Mucosa of rectum (tissue), 2 donors: ENCODE measurements around the gene FEV.

Experiments used
- H3K27ac ChIP-seq, 2 donors: one replicate each; pipeline ENCODE4 v1.7.0; 2013; ENCODE audit warnings: inconsistent platforms in 2 of 2, low read depth in 2 of 2, low read length in 2 of 2
- H3K27me3 ChIP-seq, 2 donors: one replicate each; pipeline ENCODE4 v1.7.0; 2013; ENCODE audit warnings: low read length in 2 of 2; ENCODE audit not compliant: control insufficient read depth in 2 of 2, insufficient read depth in 2 of 2
- H3K36me3 ChIP-seq, 2 donors: one replicate each; pipeline ENCODE4 v1.7.0; 2013; ENCODE audit warnings: low read length in 2 of 2; ENCODE audit not compliant: control insufficient read depth in 2 of 2, insufficient read depth in 2 of 2
- H3K4me1 ChIP-seq, 2 donors: one replicate each; pipeline ENCODE4 v1.7.0; 2013; ENCODE audit warnings: low read length in 2 of 2, mild to moderate bottlenecking in 1 of 2; ENCODE audit not compliant: control insufficient read depth in 2 of 2, insufficient read depth in 2 of 2
- H3K4me3 ChIP-seq, 2 donors: one replicate each; pipeline ENCODE4 v1.7.0; 2013; ENCODE audit warnings: low read length in 2 of 2
- H3K9ac ChIP-seq, 2 donors: one replicate each; pipeline ENCODE4 v1.7.0; 2013; ENCODE audit warnings: low read length in 2 of 2, low read depth in 1 of 2, mild to moderate bottlenecking in 1 of 2
- H3K9me3 ChIP-seq, 2 donors: one replicate each; pipeline ENCODE4 v1.7.0; 2013; ENCODE audit warnings: low read length in 2 of 2; ENCODE audit not compliant: control insufficient read depth in 2 of 2
- donor health status: healthy.
- donor health status: Normal muscosa, but diverticular disease.

FEV gene

GRCh38 chr2:219025637-219026585 lies 40.9 kb upstream of the FEV start:
- Histone ChIP-seq H3K36me3 (no peaks in the 10 kb centered on the region), H3K9ac (no peak overlapping the region), H3K27ac (no peak overlapping the region), H3K4me1 (no peaks in the 10 kb centered on the region), H3K9me3 (no peaks in the 10 kb centered on the region), H3K4me3 (no peak overlapping the region), H3K27me3 (no peaks in the 10 kb centered on the region)

- Histone ChIP-seq H3K27ac (no peak overlapping the region), H3K36me3 (no peaks in the 10 kb centered on the region), H3K4me3 (no peak overlapping the region), H3K9me3 (no peaks in the 10 kb centered on the region), H3K27me3 (no peaks in the 10 kb centered on the region), H3K9ac (no peak overlapping the region), H3K4me1 (no peaks in the 10 kb centered on the region)
These were observed 39.1 kb upstream of the FEV start for GRCh38 chr2:219024059-219024458.

GRCh38 chr2:219023045-219023605 lies 38.1 kb upstream of the FEV start:
- Histone ChIP-seq H3K4me3 (no peak overlapping the region), H3K27me3 (no peaks in the 10 kb centered on the region), H3K4me1 (no peaks in the 10 kb centered on the region), H3K9me3 (no peaks in the 10 kb centered on the region), H3K9ac (no peak overlapping the region), H3K27ac (no peak overlapping the region), H3K36me3 (no peaks in the 10 kb centered on the region)

DNA sequence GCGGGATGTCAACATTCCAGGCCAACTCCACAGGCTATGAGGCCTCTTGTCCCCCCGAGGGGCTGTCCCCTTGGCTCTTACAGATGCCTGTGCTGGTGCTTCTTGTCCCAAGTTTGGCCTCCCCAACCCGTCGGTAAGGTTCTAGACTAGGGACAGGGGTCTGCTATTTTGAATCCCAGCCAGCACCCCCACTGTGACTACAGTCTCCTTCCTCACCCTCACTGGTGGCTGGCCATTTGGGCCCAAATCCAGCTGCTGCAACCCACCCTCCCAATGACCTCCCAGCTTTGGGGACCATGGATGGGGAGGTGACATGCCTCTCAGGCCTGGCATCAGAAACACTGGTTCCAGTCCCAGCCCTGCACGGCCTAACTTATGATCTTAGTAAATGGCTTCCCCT lies 37.6 kb upstream of the FEV start:
- Histone ChIP-seq H3K4me1 (no peaks in the 10 kb centered on the region), H3K9ac (no peak overlapping the region), H3K27me3 (no peaks in the 10 kb centered on the region), H3K36me3 (no peaks in the 10 kb centered on the region), H3K9me3 (no peaks in the 10 kb centered on the region), H3K4me3 (no peak overlapping the region), H3K27ac (no peak overlapping the region)

GRCh38 chr2:219022041-219022440 lies 37.1 kb upstream of the FEV start:
- Histone ChIP-seq H3K9ac (no peak overlapping the region), H3K9me3 (no peaks in the 10 kb centered on the region), H3K27ac (no peak overlapping the region), H3K4me3 (no peak overlapping the region), H3K36me3 (no peaks in the 10 kb centered on the region), H3K27me3 (no peaks in the 10 kb centered on the region), H3K4me1 (no peaks in the 10 kb centered on the region)

- H3K4me3 ChIP-seq = no peak overlapping the region
- H3K9ac ChIP-seq = no peak overlapping the region
- no peaks in the 10 kb centered on the region for H3K27me3 ChIP-seq
- no peaks in the 10 kb centered on the region for H3K9me3 ChIP-seq
- H3K27ac ChIP-seq = no peak overlapping the region
- H3K4me1 ChIP-seq = no peaks in the 10 kb centered on the region
- no peaks in the 10 kb centered on the region for H3K36me3 ChIP-seq
These were observed 36.6 kb upstream of the FEV start for GRCh38 chr2:219021591-219021990.

DNA sequence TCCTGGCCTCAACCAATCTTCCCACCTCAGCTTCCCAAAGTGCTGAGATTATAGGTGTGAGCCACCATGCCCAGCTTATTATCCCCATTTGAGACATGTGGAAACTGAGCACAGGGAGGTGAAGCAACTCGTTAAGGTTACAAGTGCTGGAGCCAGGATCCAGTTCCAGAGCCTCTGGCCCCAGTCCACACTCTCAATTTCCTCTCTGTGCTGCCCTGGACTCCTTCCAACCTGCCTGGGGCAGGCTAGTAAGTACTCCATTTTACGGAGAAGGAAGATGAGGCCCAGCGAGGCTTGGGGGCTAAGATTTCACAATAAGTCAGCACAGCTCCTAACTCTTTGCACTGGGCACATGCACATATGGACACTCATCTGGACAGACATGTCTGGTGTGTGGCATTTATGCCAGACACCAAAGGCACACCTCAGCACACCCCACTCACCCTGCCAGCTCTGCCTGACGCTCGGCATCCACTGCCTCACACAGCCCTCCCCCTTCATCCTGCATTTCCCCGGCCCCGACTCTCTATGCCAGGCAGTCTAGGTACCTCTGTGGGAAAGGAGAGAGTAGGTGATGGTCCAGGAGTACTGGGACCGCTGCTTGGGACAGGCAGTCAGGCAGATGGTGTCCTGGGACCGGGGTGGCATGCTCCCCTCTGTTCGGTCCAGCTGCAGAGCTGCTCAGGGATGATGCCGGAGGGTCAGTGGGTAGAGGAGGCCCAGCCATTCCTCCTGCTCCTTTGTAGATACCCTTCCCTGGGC lies 35.8 kb upstream of the FEV start:
- H3K27ac ChIP-seq = no peak overlapping the region
- H3K27me3 ChIP-seq = no peaks in the 10 kb centered on the region
- no peaks in the 10 kb centered on the region for H3K36me3 ChIP-seq
- H3K4me3 ChIP-seq = no peak overlapping the region
- H3K4me1 ChIP-seq = no peaks in the 10 kb centered on the region
- H3K9ac ChIP-seq = no peak overlapping the region
- no peaks in the 10 kb centered on the region for H3K9me3 ChIP-seq

- no peak overlapping the region for H3K27ac ChIP-seq
- no peaks in the 10 kb centered on the region for H3K4me1 ChIP-seq
- H3K9ac ChIP-seq = no peak overlapping the region
- no peaks in the 10 kb centered on the region for H3K9me3 ChIP-seq
- H3K36me3 ChIP-seq = no peaks in the 10 kb centered on the region
- H3K4me3 ChIP-seq = no peak overlapping the region
- H3K27me3 ChIP-seq = no peaks in the 10 kb centered on the region
These were observed 34.5 kb upstream of the FEV start for GRCh38 chr2:219019436-219019835.

- H3K4me1 ChIP-seq = no peaks in the 10 kb centered on the region
- H3K27me3 ChIP-seq = no peaks in the 10 kb centered on the region
- H3K9me3 ChIP-seq = no peaks in the 10 kb centered on the region
These were observed 33.7 kb upstream of the FEV start for GRCh38 chr2:219018726-219019125.

DNA sequence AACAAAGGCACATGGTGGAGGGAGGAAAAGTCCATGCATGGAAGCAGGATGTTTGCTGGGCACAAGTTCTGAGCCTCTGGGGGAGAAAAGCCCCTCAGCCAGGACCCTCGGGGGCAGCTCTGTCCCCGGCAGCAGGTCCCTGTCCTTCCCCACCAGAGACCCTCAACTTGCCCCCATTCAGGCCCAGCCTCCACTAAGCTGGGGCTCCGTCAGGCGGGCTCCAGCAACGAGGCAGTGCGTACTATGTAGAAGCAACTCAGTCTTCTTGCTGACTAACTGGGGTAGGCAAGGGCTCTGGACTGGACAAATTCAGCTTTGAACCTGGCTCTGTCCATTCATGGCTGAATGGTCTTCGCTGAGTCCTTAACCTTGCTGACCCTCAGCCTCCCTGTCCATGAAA lies 33.3 kb upstream of the FEV start:
- no peak overlapping the region for H3K27ac ChIP-seq
- no peaks in the 10 kb centered on the region for H3K27me3 ChIP-seq
- no peak overlapping the region for H3K4me3 ChIP-seq
- no peaks in the 10 kb centered on the region for H3K36me3 ChIP-seq
- H3K9ac ChIP-seq = no peak overlapping the region
- no peaks in the 10 kb centered on the region for H3K9me3 ChIP-seq
- no peaks in the 10 kb centered on the region for H3K4me1 ChIP-seq

More at GRCh38 chr2:219018726-219019125, 33.7 kb upstream of the FEV start:
- Histone ChIP-seq H3K27ac (no peak overlapping the region), H3K4me3 (no peak overlapping the region), H3K9ac (no peak overlapping the region), H3K36me3 (no peaks in the 10 kb centered on the region)
